CD1c-positive myeloid dendritic cell (primary cell): Measurements from ENCODE around the gene PPIC.
"Not testable (repeated sequence)": the region's sequence is repeated elsewhere in the genome, so short reads cannot be mapped to it uniquely, and the experiment has no call there.

Experiments
- DNase-seq: peaks from one replicate; pipeline ENCODE4 v3.0.0-alpha.2; 2016; ENCODE audit errors: extremely low spot score

PPIC gene

GRCh38 chr5:123007754-123008153 lies 28.8 kb downstream of the PPIC start:
- no peak for DNase-seq

- DNase-seq: no peak
Measured at GRCh38 chr5:123007182-123007581, 29.3 kb downstream of the PPIC start.

GRCh38 chr5:123001808-123002207 lies 34.7 kb downstream of the PPIC start:
- DNase-seq: no peak

- DNase-seq: no peak
Measured at GRCh38 chr5:123000731-123001130, 35.8 kb downstream of the PPIC start.

- DNase-seq: peak; percentile 63
Measured at GRCh38 chr5:122999947-123000563, 36.5 kb downstream of the PPIC start.

- no peak for DNase-seq
Measured at GRCh38 chr5:122997294-122997693, 39.2 kb downstream of the PPIC start.

- DNase-seq: no peak
Measured at GRCh38 chr5:122996091-122996490, 40.4 kb downstream of the PPIC start.

GRCh38 chr5:122985954-122986721 lies 50.4 kb downstream of the PPIC start:
- no peak for DNase-seq

- no peak for DNase-seq
Measured at GRCh38 chr5:122985006-122985700, 51.4 kb downstream of the PPIC start.

GRCh38 chr5:122984425-122984824 lies 52.1 kb downstream of the PPIC start:
- DNase-seq: no peak

- DNase-seq: no peak
Measured at GRCh38 chr5:122982376-122982775, 54.1 kb downstream of the PPIC start.

- no peak for DNase-seq
Measured at GRCh38 chr5:122981846-122982245, 54.7 kb downstream of the PPIC start.

GRCh38 chr5:122978644-122979297 lies 57.8 kb downstream of the PPIC start:
- no peak for DNase-seq

GRCh38 chr5:122978068-122978467 lies 58.5 kb downstream of the PPIC start:
- no peak for DNase-seq

- DNase-seq: no peak
Measured at GRCh38 chr5:122977319-122977718, 59.2 kb downstream of the PPIC start.

- DNase-seq: not testable (repeated sequence)
Measured at GRCh38 chr5:122974251-122974650, 62.3 kb downstream of the PPIC start.

GRCh38 chr5:122973759-122974158 lies 62.8 kb downstream of the PPIC start:
- not testable (repeated sequence) for DNase-seq
